Measurements from ENCODE around the gene LARP4B.
A peak's percentile ranks its signal among the peaks of the same experiment; 100 is the strongest.

LARP4B gene

GRCh38 chr10:839550-840205 is 91.8 kb downstream of the LARP4B start:
- no peak for FAIRE-seq
- no peak for DNase-seq (ENCODE audit: insufficient read length, low spot score)

GRCh38 chr10:836782-837181 is 94.7 kb downstream of the LARP4B start:
- FAIRE-seq = no peak

GRCh38 chr10:834493-834892 is 97.0 kb downstream of the LARP4B start:
- no peak for DNase-seq (ENCODE audit: insufficient read length, low spot score)
- FAIRE-seq = no peak

More at GRCh38 chr10:836782-837181, 94.7 kb downstream of the LARP4B start:
- DNase-seq (ENCODE audit: insufficient read length, low spot score) = no peak

GRCh38 chr10:829241-829640 is 102.3 kb downstream of the LARP4B start:
- FAIRE-seq (no peak), DNase-seq (ENCODE audit: insufficient read length, low spot score) (no peak)

- FAIRE-seq = no peak
- no peak for DNase-seq (ENCODE audit: insufficient read length, low spot score)
These were observed 103.3 kb downstream of the LARP4B start for GRCh38 chr10:828191-828590.

GRCh38 chr10:824946-825345 is 106.6 kb downstream of the LARP4B start:
- FAIRE-seq (no peak), DNase-seq (ENCODE audit: insufficient read length, low spot score) (no peak)

GRCh38 chr10:824497-824896 is 107.0 kb downstream of the LARP4B start:
- no peak for FAIRE-seq
- DNase-seq (ENCODE audit: insufficient read length, low spot score) = no peak

GRCh38 chr10:822661-823367 is 108.7 kb downstream of the LARP4B start:
- FAIRE-seq (no peak), DNase-seq (ENCODE audit: insufficient read length, low spot score) (no peak)

- DNase-seq (ENCODE audit: insufficient read length, low spot score) (no peak), FAIRE-seq (no peak)
These were observed 109.3 kb downstream of the LARP4B start for GRCh38 chr10:822197-822596.

- FAIRE-seq = no peak
These were observed 110.2 kb downstream of the LARP4B start for GRCh38 chr10:821322-821721.

GRCh38 chr10:819816-820215 is 111.7 kb downstream of the LARP4B start:
- no peak for FAIRE-seq
- no peak for DNase-seq (ENCODE audit: insufficient read length, low spot score)

More at GRCh38 chr10:821322-821721, 110.2 kb downstream of the LARP4B start:
- no peak for DNase-seq (ENCODE audit: insufficient read length, low spot score)

- FAIRE-seq = no peak
- no peak for DNase-seq (ENCODE audit: insufficient read length, low spot score)
These were observed 112.2 kb downstream of the LARP4B start for GRCh38 chr10:819326-819725.

GRCh38 chr10:818526-819220 is 112.8 kb downstream of the LARP4B start:
- FAIRE-seq (peak; percentile 78), DNase-seq (ENCODE audit: insufficient read length, low spot score) (no peak)

GRCh38 chr10:818010-818409 is 113.5 kb downstream of the LARP4B start:
- DNase-seq (ENCODE audit: insufficient read length, low spot score) = no peak
- peak; percentile 48 for FAIRE-seq

- DNase-seq (ENCODE audit: insufficient read length, low spot score) (no peak), FAIRE-seq (no peak)
These were observed 114.1 kb downstream of the LARP4B start for GRCh38 chr10:817371-817770.

- DNase-seq (ENCODE audit: insufficient read length, low spot score) (no peak), FAIRE-seq (no peak)
These were observed 114.5 kb downstream of the LARP4B start for GRCh38 chr10:816958-817357.

GRCh38 chr10:816091-816477 is 115.4 kb downstream of the LARP4B start:
- DNase-seq (ENCODE audit: insufficient read length, low spot score) (no peak), FAIRE-seq (no peak)

GRCh38 chr10:815338-816090 is 116.0 kb downstream of the LARP4B start:
- FAIRE-seq = no peak
- no peak for DNase-seq (ENCODE audit: insufficient read length, low spot score)

GRCh38 chr10:814536-815302 is 116.8 kb downstream of the LARP4B start:
- DNase-seq (ENCODE audit: insufficient read length, low spot score) (no peak), FAIRE-seq (no peak)

GRCh38 chr10:813286-813685 is 118.2 kb downstream of the LARP4B start:
- FAIRE-seq = no peak
- DNase-seq (ENCODE audit: insufficient read length, low spot score) = no peak
